Activated B cell treated with CpG ODN at 0.5 μM for 24 hours (primary cell): Measurements from ENCODE around the gene PREPL. TPM values are rescaled to one million over a fixed set of nuclear protein-coding genes. Genes with fewer than 3 reads are reported as not detected.

Experiments
- ATAC-seq: fragments of 200-7000 bp; cut with Tn5 transposase; one replicate; pipeline ENCODE4 v1.10.0; 2021; ENCODE audit warnings: low read depth, mild to moderate bottlenecking, moderate library complexity
- CTCF ChIA-PET: fragments of 350-600 bp; sonication (Branson Sonifier 250); formaldehyde crosslinking; loops from one replicate; lab custom pipeline; 2021; ENCODE audit warnings: antibody characterized with exemption; lab: Charles Lee
- POLR2A ChIA-PET: fragments of 350-600 bp; sonication (Branson Sonifier 250); formaldehyde crosslinking; loops from one replicate; lab custom pipeline; 2021; ENCODE audit warnings: antibody characterized with exemption; lab: Charles Lee
- DNase-seq: peaks from one replicate; pipeline ENCODE4 v3.0.0; 2022
- H3K27ac Mint-ChIP-seq: one replicate; pipeline ENCODE4 v1.8.0; 2020; ENCODE audit warnings: mixed read lengths
- H3K27me3 Mint-ChIP-seq: one replicate; pipeline ENCODE4 v1.8.0; 2021; ENCODE audit warnings: mixed read lengths
- H3K36me3 Mint-ChIP-seq: one replicate; pipeline ENCODE4 v1.8.0; 2021; ENCODE audit warnings: low read depth, mixed read lengths
- H3K4me1 Mint-ChIP-seq: one replicate; pipeline ENCODE4 v1.8.0; 2021; ENCODE audit warnings: mixed read lengths
- H3K4me3 Mint-ChIP-seq: one replicate; pipeline ENCODE4 v1.8.0; 2020; ENCODE audit warnings: mild to moderate bottlenecking, mixed read lengths
- H3K9me3 Mint-ChIP-seq: one replicate; pipeline ENCODE4 v1.8.0; 2020; ENCODE audit warnings: mixed read lengths
- CTCF ChIP-seq: fragments of 200-600 bp; IDR thresholded peaks from one replicate; pipeline ENCODE4 v1.8.0; 2022; ENCODE audit warnings: antibody characterized with exemption, mild to moderate bottlenecking
- intact Hi-C: fragments of 100-400 bp; cut with micrococcal nuclease; formaldehyde crosslinking; loops from one replicate; pipeline ENCODE4 v1.15.1; 2024
- total RNA-seq: library from RNA; stranded (reverse); gene quantifications from 2 replicates; pipeline ENCODE4 v1.2.3, GENCODE V29; 2022

PREPL gene
- total RNA-seq, 1 donor from 2014 or later = 33.3 TPM

- POLR2A ChIA-PET = no interaction called here
- no peaks in the 10 kb centered on the region for H3K36me3 Mint-ChIP-seq
- intact Hi-C loops = no loop called here
- DNase-seq (no peak), ATAC-seq (no peak)
- H3K27me3 Mint-ChIP-seq = peaks cover 2% of the 10 kb centered on the region
- no peak overlapping the region for H3K27ac Mint-ChIP-seq
- no peak for TF ChIP-seq CTCF
- H3K4me1 Mint-ChIP-seq = no peaks in the 10 kb centered on the region
- CTCF ChIA-PET = no interaction called here
- peaks cover 2% of the 10 kb centered on the region for H3K9me3 Mint-ChIP-seq
- no peak overlapping the region for H3K4me3 Mint-ChIP-seq
Observed at GRCh38 chr2:44275927-44276303, 85.4 kb downstream of the PREPL start.

GRCh38 chr2:44273596-44273995 lies 87.7 kb downstream of the PREPL start:
- Mint-ChIP-seq H3K4me3 (no peak overlapping the region), H3K27ac (no peak overlapping the region), H3K36me3 (no peaks in the 10 kb centered on the region), H3K4me1 (no peaks in the 10 kb centered on the region), H3K27me3 (peaks cover 2% of the 10 kb centered on the region), H3K9me3 (peaks cover 4% of the 10 kb centered on the region)
- intact Hi-C loops = no loop called here
- no peak for DNase-seq
- no peak for TF ChIP-seq CTCF
- ATAC-seq = no peak
- POLR2A ChIA-PET = no interaction called here
- CTCF ChIA-PET = no interaction called here

- Mint-ChIP-seq H3K4me3 (no peak overlapping the region), H3K27ac (no peak overlapping the region), H3K9me3 (peaks cover 5% of the 10 kb centered on the region), H3K36me3 (no peaks in the 10 kb centered on the region), H3K4me1 (no peaks in the 10 kb centered on the region), H3K27me3 (peaks cover 2% of the 10 kb centered on the region)
- POLR2A ChIA-PET = interaction anchor here (0.6 kb wide), 1 partner anchor 155 kb away, joined by 3 read pairs; no protein-coding TSS in a partner anchor
- CTCF ChIA-PET = no interaction called here
- no peak for TF ChIP-seq CTCF
- DNase-seq = no peak
- intact Hi-C loops = no loop called here
- no peak for ATAC-seq
Observed at GRCh38 chr2:44273076-44273475, 88.2 kb downstream of the PREPL start.

- no peaks in the 10 kb centered on the region for H3K4me1 Mint-ChIP-seq
- ChIA-PET CTCF (no interaction called here), POLR2A (no interaction called here)
- peaks cover 5% of the 10 kb centered on the region for H3K9me3 Mint-ChIP-seq
- intact Hi-C loops = no loop called here
- TF ChIP-seq CTCF = no peak
- ATAC-seq (no peak), DNase-seq (no peak)
- H3K36me3 Mint-ChIP-seq = no peaks in the 10 kb centered on the region
- H3K4me3 Mint-ChIP-seq = no peak overlapping the region
- H3K27ac Mint-ChIP-seq = no peak overlapping the region
- H3K27me3 Mint-ChIP-seq = no peaks in the 10 kb centered on the region
Observed at GRCh38 chr2:44271296-44271695, 90.0 kb downstream of the PREPL start.

GRCh38 chr2:44269831-44270230 lies 91.5 kb downstream of the PREPL start:
- Mint-ChIP-seq H3K27me3 (no peaks in the 10 kb centered on the region), H3K4me3 (no peak overlapping the region), H3K9me3 (peaks cover 5% of the 10 kb centered on the region), H3K27ac (no peak overlapping the region), H3K36me3 (no peaks in the 10 kb centered on the region), H3K4me1 (no peaks in the 10 kb centered on the region)
- DNase-seq (no peak), ATAC-seq (no peak)
- ChIA-PET CTCF (no interaction called here), POLR2A (no interaction called here)
- intact Hi-C loops = no loop called here
- TF ChIP-seq CTCF = no peak
